HG02798 (cell line): Measurements from ENCODE around the gene APOL3.
"Not testable (repeated sequence)": the region's sequence is repeated elsewhere in the genome, so short reads cannot be mapped to it uniquely, and the experiment has no call there.

ENCODE experiments used
- ATAC-seq: cut with Tn5 transposase; IDR thresholded peaks from one replicate; pipeline ENCODE4 v1.9.1; 2021; ENCODE audit warnings: mild to moderate bottlenecking; ENCODE audit not compliant: unreplicated experiment, poor library complexity

Gene APOL3

GRCh38 chr22:36141481-36141880 lies 19.1 kb downstream of the APOL3 start:
- no peak for ATAC-seq

GRCh38 chr22:36138709-36139108 lies 21.8 kb downstream of the APOL3 start:
- not testable (repeated sequence) for ATAC-seq

- no peak for ATAC-seq
Measured at GRCh38 chr22:36136988-36137387, 23.6 kb downstream of the APOL3 start.

DNA sequence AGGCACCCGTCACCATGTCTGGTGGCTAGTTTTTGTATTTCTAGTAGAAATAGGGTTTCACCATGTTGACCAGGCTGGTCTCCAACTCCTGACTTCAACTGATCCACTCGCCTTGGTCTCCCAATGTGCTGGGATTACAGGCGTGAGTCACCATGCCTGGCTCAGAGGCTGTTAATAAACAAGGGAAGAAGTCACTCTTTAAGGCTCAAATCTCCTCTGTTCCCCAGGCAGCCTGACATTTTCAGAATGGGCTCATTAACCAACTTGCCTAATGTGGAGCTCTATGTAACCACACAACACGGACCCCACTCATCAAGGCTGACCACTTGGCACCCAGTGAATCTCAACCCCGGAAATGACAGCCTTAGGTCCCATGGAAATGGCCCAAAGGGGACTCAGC lies 24.1 kb downstream of the APOL3 start:
- ATAC-seq = no peak

DNA sequence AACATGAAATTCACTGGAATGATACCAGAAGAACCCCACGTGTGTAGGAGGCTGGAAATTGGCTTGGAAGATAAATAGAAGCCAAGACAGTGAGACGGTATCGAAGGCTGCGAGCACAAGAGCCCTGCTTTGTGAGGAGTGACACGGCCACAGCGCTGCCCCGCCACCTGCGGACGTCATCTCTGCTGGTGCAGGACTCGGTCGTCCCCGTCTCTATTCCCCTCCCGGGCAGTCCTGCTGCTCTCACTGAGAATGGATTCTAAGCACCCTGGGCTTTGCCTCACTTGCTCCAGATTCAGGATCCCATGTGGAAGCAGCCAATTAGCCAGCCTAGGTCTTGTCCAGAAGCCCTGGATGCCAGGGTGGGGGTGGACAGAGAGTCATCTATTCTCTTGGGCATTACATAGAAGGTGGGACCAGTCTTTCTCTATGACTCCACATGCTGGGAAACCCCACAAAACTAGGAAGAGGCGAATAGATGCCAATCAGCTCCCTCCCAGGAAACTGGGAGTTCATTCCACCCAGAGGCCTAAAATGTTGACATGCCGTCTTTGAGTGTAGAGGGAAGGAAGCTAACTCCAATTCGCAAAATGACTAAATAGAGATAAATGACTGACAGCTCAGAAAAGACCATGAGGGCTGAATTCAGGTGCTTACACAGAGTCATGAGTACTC lies 25.1 kb downstream of the APOL3 start:
- no peak for ATAC-seq

- ATAC-seq = no peak
Measured at GRCh38 chr22:36134182-36134581, 26.4 kb downstream of the APOL3 start.

- no peak for ATAC-seq
Measured at GRCh38 chr22:36131907-36132306, 28.6 kb downstream of the APOL3 start.

DNA sequence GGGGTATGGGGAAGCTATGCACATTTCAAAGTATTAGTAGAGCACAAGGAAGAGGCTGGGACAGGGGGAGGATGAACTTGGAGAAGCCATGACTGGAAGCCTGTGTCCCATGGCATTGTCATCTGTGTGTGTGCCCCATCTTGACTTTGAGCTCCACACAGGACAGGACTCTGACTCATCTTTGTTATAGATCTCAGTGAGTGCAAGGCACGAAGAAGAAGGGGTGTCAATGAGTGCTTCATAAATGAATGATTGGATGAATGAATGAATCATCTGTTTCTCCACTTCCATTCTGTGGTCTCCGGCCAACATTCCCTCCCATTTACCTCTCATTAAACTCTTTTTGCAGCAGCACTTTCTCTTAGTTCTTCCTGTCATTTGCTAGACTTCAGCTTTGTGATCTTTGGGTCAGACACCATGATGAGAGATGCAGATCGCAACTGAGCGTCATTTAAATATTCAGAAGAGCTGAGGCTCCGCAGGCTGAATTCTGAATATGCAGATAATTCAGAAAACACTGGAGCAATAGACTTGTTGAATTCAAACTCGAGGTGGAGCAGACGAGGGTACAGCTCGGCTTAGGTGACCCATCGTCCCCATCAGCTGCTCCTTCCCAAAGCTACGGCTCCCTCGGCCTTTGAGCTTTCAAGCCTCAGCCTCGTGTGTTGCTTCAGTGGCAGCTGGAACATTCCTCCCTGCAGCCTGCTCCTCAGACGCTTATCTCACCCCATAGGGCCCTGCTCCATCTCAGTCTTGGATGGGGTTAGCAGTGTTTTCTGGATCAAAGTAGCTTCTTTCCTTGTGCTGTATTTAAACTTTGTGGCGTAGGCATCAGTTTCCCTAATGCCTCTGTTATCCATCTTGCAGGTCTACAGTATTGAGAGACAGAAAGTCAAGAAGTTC lies 30.8 kb downstream of the APOL3 start:
- no peak for ATAC-seq

GRCh38 chr22:36129071-36129470 lies 31.5 kb downstream of the APOL3 start:
- no peak for ATAC-seq

DNA sequence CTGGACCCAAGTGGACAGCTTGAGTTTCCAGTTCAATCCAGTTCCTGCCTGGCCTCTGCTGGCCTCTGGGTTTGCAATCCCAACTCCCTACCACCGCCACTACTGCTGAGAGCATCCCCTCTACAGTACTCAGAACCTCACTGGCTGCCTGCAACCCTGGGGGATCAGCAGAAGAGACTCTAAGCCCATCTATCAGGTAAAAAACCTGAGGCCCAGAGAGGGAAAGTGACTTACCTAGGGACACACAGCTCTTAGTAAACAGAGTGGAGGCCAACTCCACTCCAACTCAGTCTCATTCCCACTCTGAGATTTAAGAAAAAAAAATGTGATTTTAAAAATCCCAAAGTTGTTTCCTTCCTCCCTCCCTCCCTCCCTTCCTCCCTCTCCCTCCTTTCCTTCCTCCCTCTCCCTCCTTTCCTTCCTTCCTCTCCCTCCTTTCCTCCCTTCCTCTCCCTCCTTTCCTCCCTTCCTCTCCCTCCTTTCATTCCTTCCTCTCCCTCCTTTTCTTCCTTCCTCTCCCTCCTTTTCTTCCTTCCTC lies 34.5 kb downstream of the APOL3 start:
- no peak for ATAC-seq

DNA sequence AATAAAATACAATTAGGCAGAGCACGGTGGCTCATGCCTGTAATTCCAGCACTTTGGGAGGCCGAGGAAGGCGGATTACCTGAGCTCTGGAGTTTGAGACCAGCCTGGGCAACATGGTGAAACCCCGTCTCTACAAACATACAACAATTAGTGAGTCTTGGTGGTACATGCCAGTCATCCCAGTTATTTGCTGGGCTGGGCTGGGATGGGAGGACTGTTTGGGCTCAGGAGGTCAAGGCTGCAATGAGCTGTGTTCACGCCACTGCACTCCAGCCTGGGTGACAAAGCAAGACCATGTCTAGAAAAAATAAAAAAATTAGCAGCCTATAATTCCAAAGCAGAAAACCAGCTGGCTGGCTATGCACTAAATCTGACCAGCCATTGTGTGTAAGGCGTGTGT lies 35.1 kb downstream of the APOL3 start:
- no peak for ATAC-seq

GRCh38 chr22:36124666-36125065 lies 35.9 kb downstream of the APOL3 start:
- no peak for ATAC-seq

DNA sequence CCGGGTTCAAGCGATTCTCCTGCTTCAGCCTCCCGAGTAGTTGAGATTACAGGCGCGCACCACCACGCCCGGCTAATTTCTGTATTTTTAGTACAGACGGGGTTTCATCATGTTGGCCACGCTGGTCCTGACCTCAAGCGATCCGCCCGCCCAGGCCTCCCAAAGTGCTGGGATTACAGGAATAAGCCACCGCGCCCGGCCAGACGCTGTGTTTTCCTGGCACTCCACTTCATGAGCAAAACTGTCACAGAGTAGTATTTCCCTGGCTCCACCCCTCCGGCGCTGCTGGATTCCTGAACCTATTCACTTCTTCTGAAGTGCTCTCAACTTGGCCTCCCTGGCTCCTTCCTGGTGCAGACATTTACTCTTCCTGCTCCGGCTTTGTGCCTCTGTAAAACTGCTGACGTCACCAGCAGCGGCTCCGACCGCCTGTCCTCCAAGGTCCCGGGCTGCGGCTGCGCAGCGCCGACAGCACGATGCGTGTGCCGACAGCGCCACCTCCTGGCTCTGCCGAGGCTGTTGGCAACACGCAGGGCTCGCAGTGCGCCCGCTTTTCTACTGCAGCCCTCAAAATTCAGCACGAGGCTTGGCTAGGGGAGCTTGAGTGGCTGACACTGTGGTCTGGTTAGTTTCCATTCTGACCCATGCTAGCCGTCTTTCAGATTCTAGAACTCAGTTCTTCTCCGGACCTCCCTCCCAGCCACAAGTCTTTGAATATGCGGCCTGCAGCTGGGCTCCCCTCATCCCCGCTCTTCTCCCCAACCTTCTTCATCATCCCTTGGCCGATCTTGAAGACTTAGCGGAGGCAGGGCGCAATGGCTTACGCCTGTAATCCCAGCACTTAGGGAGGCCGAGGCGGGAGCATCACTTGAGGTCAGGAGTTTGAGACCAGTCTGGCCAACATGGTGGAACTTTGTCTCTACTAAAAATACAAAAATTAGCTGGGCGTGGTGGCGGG lies 36.6 kb downstream of the APOL3 start:
- peak; percentile 88 for ATAC-seq

- ATAC-seq = not testable (repeated sequence)
Measured at GRCh38 chr22:36120621-36121351, 39.8 kb downstream of the APOL3 start.

- ATAC-seq = no peak
Measured at GRCh38 chr22:36117053-36117554, 43.5 kb downstream of the APOL3 start.

DNA sequence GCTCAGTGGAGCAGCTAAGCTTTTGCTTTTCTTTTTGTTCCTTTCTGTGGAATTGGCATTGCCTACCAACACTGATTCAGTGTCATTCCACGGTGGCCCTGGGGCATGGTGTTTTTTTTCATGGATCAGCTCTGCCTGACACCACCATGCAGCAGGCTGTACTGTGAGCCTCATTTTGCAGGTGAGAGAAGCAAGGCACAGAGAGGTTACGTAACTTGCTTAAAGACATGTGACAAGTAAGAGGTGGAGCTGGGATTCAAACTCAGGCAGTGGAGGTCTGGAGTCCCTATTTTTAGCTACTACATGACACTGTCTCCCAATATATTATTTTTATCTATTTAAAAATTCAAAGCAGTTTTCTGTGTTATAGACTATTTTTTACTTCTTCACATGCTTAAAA lies 44.4 kb downstream of the APOL3 start:
- no peak for ATAC-seq

DNA sequence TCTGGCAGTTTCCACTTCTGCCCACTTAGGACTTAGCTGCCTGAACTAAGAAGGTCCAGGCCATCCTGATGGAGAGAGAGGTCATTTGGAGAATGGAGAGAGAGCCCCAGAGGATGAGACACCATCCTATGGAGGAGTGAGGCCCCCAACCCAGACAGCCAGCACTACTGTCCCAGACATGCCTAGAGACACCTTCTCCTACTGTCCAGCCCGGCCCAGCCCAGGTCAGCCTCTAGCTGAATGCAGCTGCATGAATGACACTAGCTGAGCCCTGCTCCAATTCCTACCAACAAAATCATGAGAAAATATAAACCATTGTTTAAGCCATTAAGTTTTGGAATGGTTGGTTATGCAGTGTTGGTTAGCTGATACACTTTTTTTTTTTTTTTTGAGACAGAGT lies 47.4 kb downstream of the APOL3 start:
- no peak for ATAC-seq

GRCh38 chr22:36111316-36111715 lies 49.2 kb downstream of the APOL3 start:
- no peak for ATAC-seq

DNA sequence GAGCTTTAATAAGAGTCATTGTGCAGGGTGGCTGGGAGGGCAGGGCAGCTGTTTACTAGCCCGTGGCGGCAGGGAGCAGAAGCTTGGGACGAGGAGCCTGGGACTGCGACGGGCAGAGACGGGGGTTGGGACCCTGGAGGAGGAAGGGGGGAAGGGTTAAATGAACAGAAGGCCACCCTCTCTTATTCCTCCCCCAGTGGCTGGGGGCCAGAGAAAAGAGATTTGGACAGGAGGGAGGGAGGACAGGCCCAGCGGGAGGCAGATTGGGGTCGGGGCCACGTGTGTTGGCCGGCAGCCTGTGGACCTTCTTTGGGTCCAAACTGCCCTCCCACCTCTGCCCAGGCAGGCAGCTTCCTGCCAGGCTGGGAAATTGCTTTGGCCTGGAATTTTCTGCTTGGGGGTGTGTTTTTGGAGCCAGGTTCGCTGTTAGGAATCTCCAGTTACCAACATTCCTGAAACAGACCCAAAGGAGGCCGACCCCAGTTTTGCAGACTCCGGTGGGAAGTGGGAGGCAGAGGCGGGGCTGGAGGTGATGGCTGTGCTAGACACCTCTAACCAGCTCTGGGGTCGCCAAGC lies 50.2 kb downstream of the APOL3 start:
- no peak for ATAC-seq
